GM12874 (cell line): ENCODE measurements around the gene CTXN1.

Experiments used
- TF ChIP-seq, protein P1 (sequence below): IDR thresholded peaks from 2 replicates; pipeline ENCODE4 v1.5.1; 2011; ENCODE audit warnings: low read depth, mild to moderate bottlenecking, control low read depth, low read length, moderate library complexity; ENCODE audit not compliant: insufficient read depth

The CTXN1 gene

DNA sequence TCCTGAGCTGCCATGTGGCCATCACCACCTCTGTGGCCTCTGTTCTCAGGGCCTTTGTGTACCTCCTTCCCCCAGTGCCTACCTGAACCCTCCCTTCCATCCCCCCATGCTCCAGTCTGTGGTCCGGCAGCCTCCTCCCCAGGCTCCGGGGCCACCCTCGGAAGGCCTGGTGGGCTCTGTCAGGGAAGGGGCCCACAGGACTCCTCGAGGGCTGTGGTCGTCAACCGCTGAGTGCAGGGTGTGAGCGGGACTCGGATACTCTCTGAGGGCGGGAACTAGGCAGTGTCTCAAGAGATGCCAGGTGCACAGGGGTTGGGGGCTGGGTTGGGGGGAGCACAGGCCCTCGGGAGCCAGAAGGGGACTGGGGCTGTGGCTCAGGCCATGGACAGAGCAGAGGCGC lies 18.4 kb downstream of the CTXN1 start:
- TF ChIP-seq, protein P1, sequence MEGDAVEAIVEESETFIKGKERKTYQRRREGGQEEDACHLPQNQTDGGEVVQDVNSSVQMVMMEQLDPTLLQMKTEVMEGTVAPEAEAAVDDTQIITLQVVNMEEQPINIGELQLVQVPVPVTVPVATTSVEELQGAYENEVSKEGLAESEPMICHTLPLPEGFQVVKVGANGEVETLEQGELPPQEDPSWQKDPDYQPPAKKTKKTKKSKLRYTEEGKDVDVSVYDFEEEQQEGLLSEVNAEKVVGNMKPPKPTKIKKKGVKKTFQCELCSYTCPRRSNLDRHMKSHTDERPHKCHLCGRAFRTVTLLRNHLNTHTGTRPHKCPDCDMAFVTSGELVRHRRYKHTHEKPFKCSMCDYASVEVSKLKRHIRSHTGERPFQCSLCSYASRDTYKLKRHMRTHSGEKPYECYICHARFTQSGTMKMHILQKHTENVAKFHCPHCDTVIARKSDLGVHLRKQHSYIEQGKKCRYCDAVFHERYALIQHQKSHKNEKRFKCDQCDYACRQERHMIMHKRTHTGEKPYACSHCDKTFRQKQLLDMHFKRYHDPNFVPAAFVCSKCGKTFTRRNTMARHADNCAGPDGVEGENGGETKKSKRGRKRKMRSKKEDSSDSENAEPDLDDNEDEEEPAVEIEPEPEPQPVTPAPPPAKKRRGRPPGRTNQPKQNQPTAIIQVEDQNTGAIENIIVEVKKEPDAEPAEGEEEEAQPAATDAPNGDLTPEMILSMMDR, result no peak

DNA sequence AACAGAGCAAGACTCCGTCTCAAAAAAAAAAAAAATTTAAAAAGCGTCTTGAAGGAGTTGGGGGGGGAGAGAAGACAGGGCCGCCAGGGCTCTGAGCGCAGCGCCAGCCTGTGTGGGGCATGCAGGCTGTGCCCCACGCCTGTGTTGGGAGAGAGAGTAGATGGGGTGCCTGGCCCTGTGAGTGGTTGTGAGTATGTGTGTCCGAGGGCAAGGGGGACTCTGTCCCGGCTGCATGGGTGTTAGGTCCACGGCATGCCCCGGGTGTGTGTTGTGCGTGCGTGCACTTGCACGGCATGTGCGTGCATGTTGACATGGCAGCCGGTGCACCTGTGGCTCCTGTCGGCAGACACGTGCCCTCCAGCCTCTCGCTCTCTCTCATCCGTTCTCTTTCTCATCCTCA lies 18.8 kb downstream of the CTXN1 start:
- TF ChIP-seq, protein P1, result no peak

DNA sequence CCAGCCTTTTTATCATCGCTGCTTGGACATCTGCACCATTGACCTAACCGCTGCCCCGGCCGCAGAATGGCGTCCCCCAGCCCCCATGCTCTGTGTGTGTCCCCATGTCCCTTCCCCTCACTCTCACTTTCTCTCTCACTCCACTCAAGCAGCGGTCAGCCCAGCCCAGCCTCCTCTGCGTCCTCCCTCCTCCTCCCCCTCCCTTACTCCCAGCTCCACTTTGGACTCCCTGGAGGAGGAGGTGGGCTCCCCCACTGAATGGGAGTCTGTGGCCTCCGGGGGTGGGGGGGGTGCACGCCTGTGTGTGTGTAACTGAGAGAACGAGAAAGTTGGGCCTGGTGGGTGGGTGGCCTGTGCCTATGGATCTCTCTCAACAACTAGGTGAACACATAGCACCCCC lies 20.1 kb downstream of the CTXN1 start:
- TF ChIP-seq, protein P1, result no peak

DNA sequence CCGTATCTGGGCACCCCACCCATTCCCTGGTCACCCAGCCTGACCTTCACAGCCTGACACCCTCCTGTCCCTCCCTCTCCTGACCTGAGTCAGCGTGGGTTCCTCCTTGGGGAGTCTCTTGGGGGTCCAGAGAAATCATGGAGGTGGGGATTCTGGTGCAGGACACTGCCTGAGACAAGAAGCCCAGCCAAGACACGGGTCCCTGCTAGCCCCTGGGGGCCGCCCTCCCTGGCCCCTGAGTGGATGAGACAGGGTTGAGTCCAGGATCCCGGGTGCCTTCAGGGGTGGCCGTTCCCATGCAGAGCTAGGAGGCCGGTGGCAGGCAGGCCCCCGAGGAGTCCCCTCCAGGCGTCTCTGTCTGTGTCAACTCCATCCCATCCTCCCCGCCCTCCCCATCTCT lies 20.7 kb downstream of the CTXN1 start:
- TF ChIP-seq, protein P1, result no peak

DNA sequence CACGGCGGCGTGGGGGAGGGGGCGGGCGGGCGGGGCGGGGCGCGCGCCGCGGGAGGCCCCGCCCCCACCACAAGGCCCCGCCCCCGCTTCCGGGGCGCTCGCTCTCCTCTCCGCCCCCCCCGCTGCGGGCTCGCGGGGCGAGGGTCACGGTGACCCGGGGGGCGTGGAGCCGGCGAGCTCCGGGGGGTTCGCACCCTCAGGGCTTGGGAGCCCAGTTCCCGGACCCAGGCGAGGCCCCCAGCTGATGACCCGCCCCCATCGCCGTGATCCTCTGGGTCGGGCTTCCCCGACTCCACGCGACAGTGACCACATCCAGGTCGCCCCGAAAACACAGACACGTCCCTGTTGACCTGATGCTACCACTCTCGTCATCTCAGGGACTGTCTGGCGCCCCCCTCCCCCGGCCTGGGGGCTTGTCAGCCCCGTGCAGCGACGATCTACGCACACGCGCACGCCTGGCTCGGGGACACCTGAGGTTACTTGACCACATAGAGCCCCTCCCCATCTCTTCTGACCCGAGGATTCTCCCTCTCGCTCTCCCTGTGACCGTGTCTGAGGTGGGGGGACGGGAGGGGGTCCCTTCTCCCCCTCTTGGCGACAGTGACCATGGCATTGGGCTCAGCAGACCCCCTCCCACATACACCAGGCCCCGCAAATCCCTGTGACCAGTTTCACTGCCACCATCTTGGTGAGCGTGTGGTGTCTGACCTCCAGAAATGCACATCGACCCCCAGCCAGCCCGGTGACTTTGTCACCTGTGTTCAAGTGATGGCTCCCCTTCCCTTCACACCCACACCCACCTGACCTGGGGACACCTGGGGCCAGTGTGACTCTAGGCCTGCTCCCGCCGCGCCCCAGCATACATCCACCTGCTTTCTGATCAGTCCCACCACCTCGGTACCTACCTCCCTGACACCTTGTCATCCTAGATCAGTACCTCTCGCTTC lies 21.6 kb downstream of the CTXN1 start:
- TF ChIP-seq, protein P1, result no peak

DNA sequence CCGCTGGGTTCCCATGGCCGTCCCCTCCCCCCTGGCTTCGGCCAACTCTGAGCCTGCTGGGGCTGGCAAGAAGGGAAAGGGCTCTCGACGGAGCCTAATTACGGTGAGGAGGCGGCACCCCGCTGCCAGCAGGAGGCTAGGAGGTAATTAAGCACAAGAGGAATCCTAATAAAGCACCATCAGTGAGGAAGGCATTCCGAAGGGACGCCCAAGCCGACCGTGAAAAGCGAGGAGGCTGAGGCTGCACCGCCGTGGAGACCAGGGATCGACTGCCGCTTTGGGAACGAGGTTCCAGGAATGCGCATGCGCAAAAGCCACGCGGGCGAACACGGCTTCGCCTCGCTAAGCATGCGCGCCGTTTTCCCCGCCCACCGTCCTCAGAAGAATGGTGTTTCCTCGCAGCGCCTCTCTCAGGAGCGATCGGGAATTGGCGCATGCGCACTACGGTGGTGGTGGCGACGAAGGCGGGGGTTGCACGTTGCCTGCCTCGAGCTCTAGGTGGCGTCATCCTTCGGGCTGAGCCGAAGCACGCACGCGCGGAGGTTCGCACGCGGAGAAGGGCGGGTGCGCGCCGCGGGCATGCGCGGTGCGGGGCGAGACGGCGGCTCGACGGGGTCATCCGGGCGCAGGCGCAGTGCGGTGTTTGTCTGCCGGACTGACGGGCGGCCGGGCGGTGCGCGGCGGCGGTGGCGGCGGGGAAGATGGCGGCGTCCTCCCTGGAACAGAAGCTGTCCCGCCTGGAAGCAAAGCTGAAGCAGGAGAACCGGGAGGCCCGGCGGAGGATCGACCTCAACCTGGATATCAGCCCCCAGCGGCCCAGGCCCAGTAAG lies 22.5 kb downstream of the CTXN1 start, which contains the start of gene MAP2K7:
TSS of gene MAP2K7 (plus strand) at position 634 of the 830 bp plus-strand sequence. CDS start at position 702, 68 bp downstream.
- TF ChIP-seq, protein P1, result peak; percentile 73

DNA sequence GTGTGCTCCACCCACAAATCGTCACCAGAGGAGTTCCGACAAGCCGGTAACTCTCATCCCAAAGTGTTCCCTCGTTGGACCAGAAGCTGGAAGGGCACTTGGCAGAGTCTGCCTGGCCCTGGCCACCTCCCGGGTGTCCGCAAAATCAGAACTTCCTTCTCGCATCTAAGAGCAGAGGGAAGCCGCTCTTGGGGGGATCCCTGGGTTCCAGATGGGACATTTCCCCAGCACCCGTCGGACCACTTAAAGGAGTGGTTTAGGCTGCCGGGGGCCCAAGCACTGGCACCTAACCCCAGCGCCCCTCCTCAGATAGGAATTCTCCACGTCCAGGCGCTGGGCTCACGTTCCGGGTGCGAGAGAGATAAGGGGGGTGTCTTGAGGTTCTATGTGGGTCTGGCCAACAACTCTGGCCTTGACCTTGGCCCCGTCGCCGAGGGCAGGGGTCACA lies 23.1 kb downstream of the CTXN1 start:
- TF ChIP-seq, protein P1, result no peak
